GM12873 (cell line): ENCODE results near the gene GALM.

Experiments
- TF ChIP-seq, protein P1 (sequence below): IDR thresholded peaks from 2 replicates; pipeline ENCODE4 v1.5.1; 2012; ENCODE audit warnings: low read depth, mild to moderate bottlenecking, moderate library complexity, low read length, control low read depth; ENCODE audit not compliant: insufficient read depth; ENCODE audit errors: missing control alignments

GALM gene

GRCh38 chr2:38652431-38653273 lies 13.3 kb upstream of the GALM start:
- TF ChIP-seq, protein P1, sequence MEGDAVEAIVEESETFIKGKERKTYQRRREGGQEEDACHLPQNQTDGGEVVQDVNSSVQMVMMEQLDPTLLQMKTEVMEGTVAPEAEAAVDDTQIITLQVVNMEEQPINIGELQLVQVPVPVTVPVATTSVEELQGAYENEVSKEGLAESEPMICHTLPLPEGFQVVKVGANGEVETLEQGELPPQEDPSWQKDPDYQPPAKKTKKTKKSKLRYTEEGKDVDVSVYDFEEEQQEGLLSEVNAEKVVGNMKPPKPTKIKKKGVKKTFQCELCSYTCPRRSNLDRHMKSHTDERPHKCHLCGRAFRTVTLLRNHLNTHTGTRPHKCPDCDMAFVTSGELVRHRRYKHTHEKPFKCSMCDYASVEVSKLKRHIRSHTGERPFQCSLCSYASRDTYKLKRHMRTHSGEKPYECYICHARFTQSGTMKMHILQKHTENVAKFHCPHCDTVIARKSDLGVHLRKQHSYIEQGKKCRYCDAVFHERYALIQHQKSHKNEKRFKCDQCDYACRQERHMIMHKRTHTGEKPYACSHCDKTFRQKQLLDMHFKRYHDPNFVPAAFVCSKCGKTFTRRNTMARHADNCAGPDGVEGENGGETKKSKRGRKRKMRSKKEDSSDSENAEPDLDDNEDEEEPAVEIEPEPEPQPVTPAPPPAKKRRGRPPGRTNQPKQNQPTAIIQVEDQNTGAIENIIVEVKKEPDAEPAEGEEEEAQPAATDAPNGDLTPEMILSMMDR = no peak

GRCh38 chr2:38653380-38653714 lies 12.6 kb upstream of the GALM start:
- TF ChIP-seq, protein P1 = no peak

DNA sequence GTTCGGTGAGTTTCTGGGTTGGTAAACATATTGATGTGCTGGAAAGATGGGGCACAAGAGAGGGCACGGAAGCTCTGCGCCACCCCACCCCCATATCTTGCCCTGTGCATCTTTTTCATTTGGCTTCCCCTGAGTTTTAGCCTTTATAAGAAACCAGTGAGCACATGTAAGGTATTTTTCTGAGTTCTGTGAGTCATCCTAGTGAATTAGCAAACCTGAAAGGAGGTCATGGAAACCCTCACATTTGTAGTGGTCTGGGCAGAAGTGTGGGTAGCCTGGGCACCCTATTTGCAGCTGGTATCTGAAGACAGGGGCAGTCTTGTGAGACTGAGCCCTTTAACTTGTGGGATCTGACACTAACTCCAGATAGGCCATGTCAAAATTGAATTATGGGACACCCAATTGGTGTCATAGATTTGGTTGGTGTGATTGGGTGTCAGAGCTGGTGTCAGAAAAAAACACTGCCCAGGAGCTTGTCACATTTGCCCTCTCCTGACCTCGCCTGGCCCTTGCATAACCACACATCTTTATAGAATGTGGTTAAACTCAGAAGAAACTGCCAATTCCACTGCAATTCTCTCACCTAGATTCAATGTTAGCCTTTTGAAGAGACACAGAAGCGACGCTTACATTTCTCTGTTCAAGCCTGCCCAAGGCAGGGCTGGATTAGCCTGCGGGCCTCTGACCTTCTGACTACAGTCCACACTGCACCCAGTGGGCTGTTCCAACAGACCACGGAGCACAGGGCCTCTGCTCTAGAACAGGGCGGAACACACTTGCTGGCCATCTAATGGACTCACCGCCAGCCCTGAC lies 12.0 kb upstream of the GALM start:
- TF ChIP-seq, protein P1 = no peak

- TF ChIP-seq, protein P1 = no peak
Measured at GRCh38 chr2:38654528-38655381, 11.2 kb upstream of the GALM start.

DNA sequence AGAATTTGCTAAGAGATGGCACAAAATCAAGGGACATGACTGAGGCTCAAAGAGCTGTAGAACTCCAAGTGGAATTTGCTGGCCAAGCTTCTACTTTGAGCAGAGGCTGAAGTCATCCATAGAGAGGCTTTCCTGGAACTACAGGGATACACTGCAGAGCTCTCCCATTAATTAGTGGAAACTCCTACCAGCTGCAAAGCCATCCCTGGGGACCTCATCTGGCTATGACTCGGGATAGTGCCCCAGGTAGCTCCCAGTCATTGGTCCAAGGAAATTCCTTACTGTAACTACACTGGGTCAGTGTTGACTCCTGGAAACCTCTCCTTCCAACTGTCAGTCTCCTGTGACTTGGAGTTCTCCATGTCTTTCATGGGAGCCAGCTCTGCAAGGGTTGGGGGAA lies 10.5 kb upstream of the GALM start:
- TF ChIP-seq, protein P1 = no peak

DNA sequence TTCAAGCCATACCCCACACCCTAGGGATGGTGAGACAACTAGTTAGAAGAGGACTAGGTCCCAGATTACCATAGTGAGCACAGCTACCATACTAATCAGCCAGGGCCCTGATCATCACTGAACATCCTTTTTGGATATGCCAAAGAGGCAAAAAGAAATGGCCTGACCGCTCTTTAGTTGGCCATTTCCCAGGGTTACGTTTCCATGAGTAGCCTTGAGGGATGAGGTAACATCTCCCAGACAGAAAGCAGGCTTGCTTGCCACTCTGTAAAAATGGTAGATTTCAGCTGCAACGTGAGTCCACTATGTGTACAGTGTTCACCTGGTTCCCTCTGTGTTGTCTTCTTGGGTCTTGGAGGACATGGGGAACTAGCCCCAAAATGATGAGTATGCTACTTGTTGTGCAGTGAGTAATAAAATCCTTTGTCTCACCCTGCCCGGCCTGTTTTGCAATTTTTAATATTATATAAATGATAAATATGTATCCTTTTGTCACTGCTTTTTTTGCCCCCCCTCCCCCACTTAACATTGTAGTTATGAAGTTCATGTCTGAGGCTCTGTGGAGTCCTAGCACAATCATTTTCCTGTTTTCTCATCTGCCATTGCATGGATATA lies 8.9 kb upstream of the GALM start:
- TF ChIP-seq, protein P1 = no peak
